ENCODE measurements around the gene TM4SF20. TPM values are rescaled to one million over a fixed set of nuclear protein-coding genes. Genes with fewer than 3 reads are reported as not detected.

TM4SF20 gene
- total RNA-seq, 1 donor = 1.1 TPM

DNA sequence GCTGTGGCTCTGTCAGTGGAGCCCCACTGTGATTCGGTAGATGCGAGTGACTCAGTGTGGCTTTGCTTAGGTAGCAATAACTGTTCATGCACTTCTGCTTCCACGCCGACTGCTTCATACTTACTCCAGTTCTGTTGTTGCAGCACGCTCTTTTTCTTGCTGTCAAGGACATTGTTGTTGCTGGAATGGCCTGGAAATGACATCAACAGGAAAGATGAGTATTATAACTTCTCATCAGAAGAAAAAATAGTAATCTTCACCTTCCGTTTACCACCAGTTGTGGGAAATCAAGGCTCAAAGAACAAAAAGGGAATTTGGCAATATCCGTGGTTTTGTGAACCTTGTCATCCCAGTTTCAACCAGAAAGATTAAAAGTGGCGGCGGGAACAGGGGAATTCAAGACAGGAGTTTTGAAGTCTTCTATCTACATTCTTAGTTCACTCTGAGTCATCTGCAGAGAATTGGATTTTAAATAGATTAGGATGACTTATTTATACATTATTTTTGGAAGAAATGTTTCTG, 8.3 kb downstream of the TM4SF20 start:
- Histone ChIP-seq H3K9me3 (ENCODE audit: low read depth, low read length) (no peaks in the 10 kb centered on the region), H3K27ac (ENCODE audit: low read depth, low read length) (peak overlapping the region; percentile 88), H4K20me1 (ENCODE audit: insufficient read depth, low read length) (no peaks in the 10 kb centered on the region), H3K27me3 (ENCODE audit: insufficient read depth, low read length) (no peaks in the 10 kb centered on the region), H3K4me1 (ENCODE audit: insufficient read depth, low read length) (peaks cover 63% of the 10 kb centered on the region), H2AFZ (ENCODE audit: low read length) (no peak overlapping the region), H3K4me2 (ENCODE audit: insufficient read depth, low read length) (peak overlapping the region; percentile 67), H3K36me3 (ENCODE audit: insufficient read depth, low read length) (no peaks in the 10 kb centered on the region), H3K4me3 (ENCODE audit: insufficient read depth, low read length) (no peak overlapping the region), H3K79me2 (ENCODE audit: insufficient read depth, low read length) (no peaks in the 10 kb centered on the region)
- TF ChIP-seq, protein P1, sequence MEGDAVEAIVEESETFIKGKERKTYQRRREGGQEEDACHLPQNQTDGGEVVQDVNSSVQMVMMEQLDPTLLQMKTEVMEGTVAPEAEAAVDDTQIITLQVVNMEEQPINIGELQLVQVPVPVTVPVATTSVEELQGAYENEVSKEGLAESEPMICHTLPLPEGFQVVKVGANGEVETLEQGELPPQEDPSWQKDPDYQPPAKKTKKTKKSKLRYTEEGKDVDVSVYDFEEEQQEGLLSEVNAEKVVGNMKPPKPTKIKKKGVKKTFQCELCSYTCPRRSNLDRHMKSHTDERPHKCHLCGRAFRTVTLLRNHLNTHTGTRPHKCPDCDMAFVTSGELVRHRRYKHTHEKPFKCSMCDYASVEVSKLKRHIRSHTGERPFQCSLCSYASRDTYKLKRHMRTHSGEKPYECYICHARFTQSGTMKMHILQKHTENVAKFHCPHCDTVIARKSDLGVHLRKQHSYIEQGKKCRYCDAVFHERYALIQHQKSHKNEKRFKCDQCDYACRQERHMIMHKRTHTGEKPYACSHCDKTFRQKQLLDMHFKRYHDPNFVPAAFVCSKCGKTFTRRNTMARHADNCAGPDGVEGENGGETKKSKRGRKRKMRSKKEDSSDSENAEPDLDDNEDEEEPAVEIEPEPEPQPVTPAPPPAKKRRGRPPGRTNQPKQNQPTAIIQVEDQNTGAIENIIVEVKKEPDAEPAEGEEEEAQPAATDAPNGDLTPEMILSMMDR (IDR thresholded peaks at IDR 0.05; ENCODE audit: extremely low read depth, low read depth, low read length) = no peak
- no peak for DNase-seq (ENCODE audit: insufficient read length, low spot score, missing footprints)

DNA sequence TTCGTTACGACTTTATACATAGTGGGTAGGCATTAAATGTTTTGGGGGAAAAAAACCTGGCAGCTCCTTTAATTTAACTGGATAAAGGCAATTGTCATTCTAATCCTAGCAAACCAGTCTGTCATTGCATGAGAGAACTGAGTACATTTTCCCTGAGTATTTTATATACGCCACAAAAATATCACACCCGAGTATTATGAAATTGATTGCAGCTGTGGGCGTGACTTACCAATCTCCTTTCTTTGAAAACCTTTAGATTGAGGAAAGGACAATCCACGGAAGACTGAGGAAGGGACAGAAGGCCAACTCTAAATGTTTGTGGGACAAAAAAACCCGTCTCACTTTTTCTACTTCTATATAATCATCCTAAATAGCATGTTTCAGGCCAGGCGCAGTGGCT, 9.0 kb downstream of the TM4SF20 start:
- H3K79me2 ChIP-seq (ENCODE audit: insufficient read depth, low read length) = no peaks in the 10 kb centered on the region
- no peaks in the 10 kb centered on the region for H4K20me1 ChIP-seq (ENCODE audit: insufficient read depth, low read length)
- H3K27me3 ChIP-seq (ENCODE audit: insufficient read depth, low read length) = no peaks in the 10 kb centered on the region
- TF ChIP-seq, protein P1 (IDR thresholded peaks at IDR 0.05; ENCODE audit: extremely low read depth, low read depth, low read length) = no peak
- H3K4me2 ChIP-seq (ENCODE audit: insufficient read depth, low read length) = peak overlapping the region; percentile 67
- H2AFZ ChIP-seq (ENCODE audit: low read length) = no peak overlapping the region
- peak overlapping the region; percentile 88 for H3K27ac ChIP-seq (ENCODE audit: low read depth, low read length)
- no peak overlapping the region for H3K4me3 ChIP-seq (ENCODE audit: insufficient read depth, low read length)
- no peaks in the 10 kb centered on the region for H3K36me3 ChIP-seq (ENCODE audit: insufficient read depth, low read length)
- no peak for DNase-seq (ENCODE audit: insufficient read length, low spot score, missing footprints)
- peaks cover 66% of the 10 kb centered on the region for H3K4me1 ChIP-seq (ENCODE audit: insufficient read depth, low read length)
- no peaks in the 10 kb centered on the region for H3K9me3 ChIP-seq (ENCODE audit: low read depth, low read length)

DNA sequence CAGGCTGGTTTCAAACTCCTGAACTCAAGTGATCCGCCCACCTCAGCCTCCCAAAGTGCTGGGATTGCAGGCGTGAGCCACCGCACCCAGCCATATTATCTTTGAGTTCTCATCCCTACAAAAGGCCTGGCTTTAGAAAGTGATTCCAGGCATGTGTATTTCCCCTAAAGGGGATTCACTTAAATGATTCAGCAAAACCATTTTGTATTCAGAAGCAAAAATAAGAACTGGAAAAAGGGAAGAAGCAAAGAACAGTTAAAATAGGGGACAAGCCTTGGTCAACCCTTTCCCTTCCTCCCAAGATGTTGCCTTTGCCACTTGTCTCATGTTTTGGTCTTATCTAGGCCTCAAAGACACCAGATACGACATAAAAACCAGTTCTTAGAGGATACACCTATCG, 10.5 kb downstream of the TM4SF20 start:
- Histone ChIP-seq H3K4me3 (ENCODE audit: insufficient read depth, low read length) (no peak overlapping the region), H3K79me2 (ENCODE audit: insufficient read depth, low read length) (no peaks in the 10 kb centered on the region), H3K9me3 (ENCODE audit: low read depth, low read length) (no peaks in the 10 kb centered on the region), H3K27ac (ENCODE audit: low read depth, low read length) (peak overlapping the region; percentile 66), H3K4me1 (ENCODE audit: insufficient read depth, low read length) (peaks cover 56% of the 10 kb centered on the region), H3K27me3 (ENCODE audit: insufficient read depth, low read length) (no peaks in the 10 kb centered on the region), H3K4me2 (ENCODE audit: insufficient read depth, low read length) (no peak overlapping the region), H2AFZ (ENCODE audit: low read length) (no peak overlapping the region), H3K36me3 (ENCODE audit: insufficient read depth, low read length) (no peaks in the 10 kb centered on the region), H4K20me1 (ENCODE audit: insufficient read depth, low read length) (no peaks in the 10 kb centered on the region)
- no peak for DNase-seq (ENCODE audit: insufficient read length, low spot score, missing footprints)
- TF ChIP-seq, protein P1 (IDR thresholded peaks at IDR 0.05; ENCODE audit: extremely low read depth, low read depth, low read length) = no peak

DNA sequence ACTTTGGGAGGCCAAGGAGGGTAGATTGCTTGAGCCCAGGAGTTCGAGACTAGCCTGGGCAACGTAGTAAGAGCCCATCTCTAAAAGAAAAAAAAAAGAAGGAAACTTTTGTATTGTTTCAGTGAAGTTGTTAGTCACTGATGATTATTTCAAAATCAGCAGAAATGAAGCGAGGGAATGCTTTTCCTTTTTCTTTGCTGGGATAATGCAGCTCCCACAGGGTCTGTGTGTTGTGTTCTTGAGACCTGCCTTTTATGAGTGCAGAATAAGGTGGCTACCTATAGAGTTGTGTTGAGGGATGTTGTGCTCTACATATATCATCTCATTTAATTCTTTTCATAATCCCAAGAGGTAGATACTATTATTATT, 11.7 kb downstream of the TM4SF20 start:
- Histone ChIP-seq H2AFZ (ENCODE audit: low read length) (no peak overlapping the region), H3K27ac (ENCODE audit: low read depth, low read length) (peak overlapping the region; percentile 77), H3K4me1 (ENCODE audit: insufficient read depth, low read length) (peaks cover 52% of the 10 kb centered on the region), H3K4me3 (ENCODE audit: insufficient read depth, low read length) (no peak overlapping the region), H3K79me2 (ENCODE audit: insufficient read depth, low read length) (no peaks in the 10 kb centered on the region), H3K4me2 (ENCODE audit: insufficient read depth, low read length) (peak overlapping the region; percentile 22), H3K9me3 (ENCODE audit: low read depth, low read length) (no peaks in the 10 kb centered on the region), H4K20me1 (ENCODE audit: insufficient read depth, low read length) (no peaks in the 10 kb centered on the region), H3K36me3 (ENCODE audit: insufficient read depth, low read length) (no peaks in the 10 kb centered on the region), H3K27me3 (ENCODE audit: insufficient read depth, low read length) (no peaks in the 10 kb centered on the region)
- TF ChIP-seq, protein P1 (IDR thresholded peaks at IDR 0.05; ENCODE audit: extremely low read depth, low read depth, low read length) = no peak
- peak; percentile 68 for DNase-seq (ENCODE audit: insufficient read length, low spot score, missing footprints)
